Caco-2 (cell line): ENCODE results near the gene SLC17A9. TPM values are rescaled to one million over a fixed set of nuclear protein-coding genes. Genes with fewer than 3 reads are reported as not detected.

ENCODE experiments used
- BruUV-seq: library from RNA; stranded (reverse); fragments of 400-500 nt; replicated peaks from 2 replicates; lab custom pipeline; 2021; lab: Mats Ljungman, UMichigan
- CTCF ChIA-PET: fragments of 300-600 bp; sonication (Branson Sonifier 250); formaldehyde crosslinking; loops from one replicate; lab custom pipeline; 2022; ENCODE audit warnings: antibody characterized with exemption; lab: Charles Lee
- POLR2A ChIA-PET: fragments of 300-600 bp; sonication (Branson Sonifier 250); formaldehyde crosslinking; loops from one replicate; lab custom pipeline; 2022; ENCODE audit warnings: antibody characterized with exemption; lab: Charles Lee
- DNase-seq, 2 experiments: peaks; one replicate each; pipeline versions ENCODE4 v3.0.0 to v3.0.0-alpha.2; 2020 to 2022
- H3K27me3 ChIP-seq: replicated peaks from 2 replicates; pipeline ENCODE4 v1.6.0; 2011; ENCODE audit warnings: low read length; ENCODE audit not compliant: control insufficient read depth, insufficient read depth
- H3K36me3 ChIP-seq: 2 replicates; pipeline ENCODE4 v1.5.1; 2011; ENCODE audit warnings: low read length; ENCODE audit not compliant: control insufficient read depth, insufficient read depth
- H3K4me1 ChIP-seq: fragments of 250-450 bp; sonication (Bioruptor Pico); 2 replicates; pipeline ENCODE4 v1.5.1; 2020; ENCODE audit warnings: mild to moderate bottlenecking
- H3K4me3 ChIP-seq: 2 replicates; pipeline ENCODE4 v1.5.1; 2011; ENCODE audit warnings: low read depth, mild to moderate bottlenecking, control low read depth, low read length
- H3K9me3 ChIP-seq: fragments of 250-450 bp; sonication (Bioruptor Pico); 2 replicates; pipeline ENCODE4 v1.5.1; 2020; ENCODE audit warnings: mild to moderate bottlenecking, moderate library complexity
- H3K27ac Mint-ChIP-seq: one replicate; pipeline ENCODE4 v1.8.0; 2022; ENCODE audit warnings: mixed read lengths; ENCODE audit not compliant: unreplicated experiment
- H3K27me3 Mint-ChIP-seq: one replicate; pipeline ENCODE4 v1.8.0; 2022; ENCODE audit warnings: mixed read lengths; ENCODE audit not compliant: insufficient read depth, unreplicated experiment
- H3K36me3 Mint-ChIP-seq: one replicate; pipeline ENCODE4 v1.8.0; 2022; ENCODE audit warnings: mild to moderate bottlenecking, mixed read lengths; ENCODE audit not compliant: insufficient read depth, unreplicated experiment
- H3K4me1 Mint-ChIP-seq: one replicate; pipeline ENCODE4 v1.8.0; 2022; ENCODE audit warnings: low read depth, mixed read lengths; ENCODE audit not compliant: unreplicated experiment
- H3K4me3 Mint-ChIP-seq: one replicate; pipeline ENCODE4 v1.8.0; 2022; ENCODE audit warnings: mild to moderate bottlenecking, moderate library complexity, mixed read lengths; ENCODE audit not compliant: unreplicated experiment
- H3K9me3 Mint-ChIP-seq: one replicate; pipeline ENCODE4 v1.8.0; 2022; ENCODE audit warnings: mixed read lengths; ENCODE audit not compliant: unreplicated experiment
- CTCF ChIP-seq, 2 experiments: fragments of 200-600 bp in 1 of 2; IDR thresholded peaks; 1 replicate in 1 of 2; 2 replicates in 1 of 2; pipeline versions ENCODE4 v1.5.1 to v1.8.0; 2011 to 2022; ENCODE audit warnings: antibody characterized with exemption in 1 of 2, control low read depth in 1 of 2, inconsistent platforms in 1 of 2, low read depth in 1 of 2, low read length in 1 of 2, mild to moderate bottlenecking in 1 of 2, moderate library complexity in 1 of 2; ENCODE audit not compliant: insufficient read depth in 1 of 2, severe bottlenecking in 1 of 2, unreplicated experiment in 1 of 2
- intact Hi-C: fragments of 100-400 bp; cut with micrococcal nuclease; formaldehyde crosslinking; loops from one replicate; pipeline ENCODE4 v1.10.0; 2022; ENCODE audit not compliant: unreplicated experiment
- total RNA-seq: library from RNA; stranded (reverse); gene quantifications from 2 replicates; pipeline ENCODE4 v1.2.3, GENCODE V29; 2022

The SLC17A9 gene
- total RNA-seq, 1 experiment from 2014 or later = 64.7 TPM

GRCh38 chr20:62985444-62985778 is 32.9 kb downstream of the SLC17A9 start:
- ChIA-PET POLR2A (interaction anchor here (0.7 kb wide), 1 partner anchor 191 kb away, joined by 4 read pairs; no protein-coding TSS in a partner anchor), CTCF (interaction anchor here (2.6 kb wide), 1 partner anchor 13 kb away, joined by 10 read pairs; no protein-coding TSS in a partner anchor)
- Mint-ChIP-seq H3K27me3 (peaks cover 4% of the 10 kb centered on the region), H3K27ac (no peak overlapping the region), H3K4me1 (no peaks in the 10 kb centered on the region), H3K4me3 (no peak overlapping the region), H3K36me3 (no peaks in the 10 kb centered on the region), H3K9me3 (no peaks in the 10 kb centered on the region)
- Histone ChIP-seq H3K9me3 (0 out of 2 replicates have a peak, but pooled peaks cover 5% of the 10 kb centered on the region), H3K4me3 (no peak overlapping the region), H3K4me1 (peaks cover 6% of the 10 kb centered on the region; the same call in 1 of the 2 replicates), H3K36me3 (no peaks in the 10 kb centered on the region), H3K27me3 (peaks cover 2% of the 10 kb centered on the region; the same call in 1 of the 2 replicates)
- TF ChIP-seq CTCF (IDR thresholded peaks at IDR 0.05; ENCODE audit: insufficient read depth in 1 of 2, low read depth in 1 of 2, low read length in 1 of 2, severe bottlenecking in 1 of 2, unreplicated experiment in 1 of 2) = no peak
- no peak for DNase-seq
- no TSS peak for BruUV-seq
- intact Hi-C loops = no loop called here

DNA sequence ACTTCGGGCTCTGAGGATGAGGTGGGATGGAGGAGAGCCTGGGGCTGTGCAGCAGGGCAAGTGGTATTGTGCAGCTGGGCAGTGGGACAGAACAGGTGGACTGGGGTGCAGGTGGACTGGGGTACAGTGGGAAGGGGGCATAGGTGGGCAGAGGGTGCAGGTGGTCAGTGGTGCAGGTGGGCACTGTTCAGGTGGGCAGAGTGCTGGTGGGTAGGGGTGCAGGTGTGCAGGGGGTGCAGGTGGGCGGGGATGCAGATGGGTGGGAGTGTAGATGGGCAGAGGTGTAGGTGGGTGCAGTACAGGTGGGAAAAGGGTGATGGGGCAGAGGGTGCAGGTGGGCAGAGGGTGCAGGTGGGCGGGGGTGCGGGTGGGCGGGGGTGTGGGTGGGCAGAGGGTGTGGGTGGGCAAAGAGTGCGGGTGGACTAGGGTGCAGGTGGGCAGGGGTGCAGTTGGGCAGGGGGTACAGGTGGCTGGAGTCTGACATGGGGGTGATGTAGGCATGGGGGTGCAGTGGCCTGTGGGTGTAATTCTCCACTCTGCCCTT is 33.8 kb downstream of the SLC17A9 start:
- Histone ChIP-seq H3K4me1 (peaks cover 6% of the 10 kb centered on the region; the same call in 1 of the 2 replicates), H3K4me3 (no peak overlapping the region), H3K36me3 (no peaks in the 10 kb centered on the region), H3K9me3 (0 out of 2 replicates have a peak, but pooled peaks cover 5% of the 10 kb centered on the region), H3K27me3 (peaks cover 2% of the 10 kb centered on the region; the same call in 1 of the 2 replicates)
- no peak overlapping the region for H3K4me3 Mint-ChIP-seq
- no peak overlapping the region for H3K27ac Mint-ChIP-seq
- intact Hi-C loops = no loop called here
- H3K9me3 Mint-ChIP-seq = no peaks in the 10 kb centered on the region
- CTCF ChIA-PET = no interaction called here
- H3K4me1 Mint-ChIP-seq = no peaks in the 10 kb centered on the region
- no peaks in the 10 kb centered on the region for H3K36me3 Mint-ChIP-seq
- TF ChIP-seq CTCF (IDR thresholded peaks at IDR 0.05; ENCODE audit: insufficient read depth in 1 of 2, low read depth in 1 of 2, low read length in 1 of 2, severe bottlenecking in 1 of 2, unreplicated experiment in 1 of 2) = no peak
- POLR2A ChIA-PET = no interaction called here
- no peak for DNase-seq
- no TSS peak for BruUV-seq
- peaks cover under 1% of the 10 kb centered on the region for H3K27me3 Mint-ChIP-seq

GRCh38 chr20:62987114-62987513 is 34.6 kb downstream of the SLC17A9 start:
- H3K4me3 ChIP-seq = no peak overlapping the region
- intact Hi-C loops = no loop called here
- H3K9me3 Mint-ChIP-seq = no peaks in the 10 kb centered on the region
- POLR2A ChIA-PET = no interaction called here
- H3K4me1 ChIP-seq = peaks cover 6% of the 10 kb centered on the region; the same call in 1 of the 2 replicates
- H3K27ac Mint-ChIP-seq = no peak overlapping the region
- H3K4me1 Mint-ChIP-seq = no peaks in the 10 kb centered on the region
- no peak overlapping the region for H3K4me3 Mint-ChIP-seq
- no peaks in the 10 kb centered on the region for H3K27me3 Mint-ChIP-seq
- no peaks in the 10 kb centered on the region for H3K36me3 ChIP-seq
- no peak for TF ChIP-seq CTCF (IDR thresholded peaks at IDR 0.05; ENCODE audit: insufficient read depth in 1 of 2, low read depth in 1 of 2, low read length in 1 of 2, severe bottlenecking in 1 of 2, unreplicated experiment in 1 of 2)
- DNase-seq = no peak
- no peaks in the 10 kb centered on the region for H3K36me3 Mint-ChIP-seq
- H3K9me3 ChIP-seq = 0 out of 2 replicates have a peak, but pooled peaks cover 5% of the 10 kb centered on the region
- H3K27me3 ChIP-seq = peaks cover 2% of the 10 kb centered on the region; the same call in 1 of the 2 replicates
- BruUV-seq = no TSS peak
- CTCF ChIA-PET = interaction anchor here (0.7 to 0.9 kb wide), 2 partner anchors 22 to 24 kb away, joined by 3 to 4 read pairs; no protein-coding TSS in a partner anchor
